ENCODE results near the gene HARBI1. TPM values are rescaled to one million over a fixed set of nuclear protein-coding genes. Genes with fewer than 3 reads are reported as not detected.
A peak's percentile ranks its signal among the peaks of the same experiment; 100 is the strongest.

Gene HARBI1
- total RNA-seq, 4 donors from 2014 or later: 1.4 to 4.0 (median 2.7) TPM

DNA sequence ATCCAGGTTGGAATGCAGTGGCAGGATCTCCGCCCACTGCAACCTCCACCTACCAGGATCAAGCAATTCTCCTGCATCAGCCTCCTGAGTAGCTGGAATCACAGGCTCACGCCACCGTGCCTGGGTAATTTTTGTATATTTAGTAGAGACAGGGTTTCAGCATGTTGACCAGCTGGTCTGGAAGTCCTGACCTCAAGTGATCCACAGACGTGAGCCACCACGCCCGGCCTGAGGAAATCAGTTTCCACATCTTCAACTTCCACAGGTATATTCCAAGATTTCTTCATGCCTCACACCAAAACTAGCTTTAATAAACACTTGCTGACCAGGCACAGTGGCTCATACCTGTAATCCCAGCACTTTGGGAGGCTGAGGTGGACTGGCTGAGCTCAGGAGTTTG lies 7.6 kb downstream of the HARBI1 start:
- TF ChIP-seq, protein P1, sequence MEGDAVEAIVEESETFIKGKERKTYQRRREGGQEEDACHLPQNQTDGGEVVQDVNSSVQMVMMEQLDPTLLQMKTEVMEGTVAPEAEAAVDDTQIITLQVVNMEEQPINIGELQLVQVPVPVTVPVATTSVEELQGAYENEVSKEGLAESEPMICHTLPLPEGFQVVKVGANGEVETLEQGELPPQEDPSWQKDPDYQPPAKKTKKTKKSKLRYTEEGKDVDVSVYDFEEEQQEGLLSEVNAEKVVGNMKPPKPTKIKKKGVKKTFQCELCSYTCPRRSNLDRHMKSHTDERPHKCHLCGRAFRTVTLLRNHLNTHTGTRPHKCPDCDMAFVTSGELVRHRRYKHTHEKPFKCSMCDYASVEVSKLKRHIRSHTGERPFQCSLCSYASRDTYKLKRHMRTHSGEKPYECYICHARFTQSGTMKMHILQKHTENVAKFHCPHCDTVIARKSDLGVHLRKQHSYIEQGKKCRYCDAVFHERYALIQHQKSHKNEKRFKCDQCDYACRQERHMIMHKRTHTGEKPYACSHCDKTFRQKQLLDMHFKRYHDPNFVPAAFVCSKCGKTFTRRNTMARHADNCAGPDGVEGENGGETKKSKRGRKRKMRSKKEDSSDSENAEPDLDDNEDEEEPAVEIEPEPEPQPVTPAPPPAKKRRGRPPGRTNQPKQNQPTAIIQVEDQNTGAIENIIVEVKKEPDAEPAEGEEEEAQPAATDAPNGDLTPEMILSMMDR (IDR thresholded peaks at IDR 0.05): no peak

DNA sequence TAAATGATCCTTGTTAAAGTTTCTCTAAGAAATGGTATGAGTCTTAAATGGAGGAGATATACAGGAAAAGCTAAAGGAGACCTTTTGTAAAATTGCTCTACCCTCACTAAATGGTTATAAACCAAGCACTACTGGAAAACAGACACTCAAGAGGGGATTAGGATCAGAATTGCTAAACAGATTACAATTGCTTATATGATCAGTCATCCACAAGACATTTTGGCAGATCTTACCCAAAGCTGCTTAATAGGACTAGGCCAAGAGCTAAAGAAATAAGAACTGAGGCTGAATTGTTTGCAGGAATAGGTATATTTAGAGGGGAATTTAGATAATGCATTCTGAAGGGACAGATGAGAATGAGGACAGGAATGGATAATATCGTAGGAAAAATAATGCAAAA lies 9.5 kb downstream of the HARBI1 start:
- DNase-seq (ENCODE audit: low spot score) (no peak), ATAC-seq (ENCODE audit: low FRiP score) (no peak)
- TF ChIP-seq, protein P1 (IDR thresholded peaks at IDR 0.05): no peak

More for the DNA sequence above, 7.6 kb downstream of the HARBI1 start:
- DNase-seq (ENCODE audit: low spot score): no peak
- ATAC-seq (ENCODE audit: low FRiP score): no peak

DNA sequence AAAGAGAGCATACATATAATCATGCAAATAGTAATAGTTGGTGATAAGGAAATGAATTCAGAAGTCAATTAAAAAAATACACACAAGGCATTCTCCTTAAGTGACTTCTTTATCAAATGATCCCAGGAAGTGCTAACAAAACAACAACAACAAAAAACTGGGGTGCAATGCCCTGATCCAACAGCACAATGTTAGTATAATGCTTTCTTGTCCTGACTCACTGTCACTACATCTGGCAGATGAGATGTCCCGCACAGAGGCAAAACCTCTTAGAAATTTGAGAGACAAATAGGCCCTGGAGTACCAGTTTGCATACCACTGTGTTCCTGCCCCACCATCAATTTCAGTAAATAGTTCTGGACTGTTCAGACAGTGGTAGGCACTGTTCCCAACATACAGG lies 12.2 kb downstream of the HARBI1 start:
- TF ChIP-seq, protein P1 (IDR thresholded peaks at IDR 0.05): no peak
- ATAC-seq (ENCODE audit: low FRiP score) (no peak), DNase-seq (ENCODE audit: low spot score) (no peak)

DNA sequence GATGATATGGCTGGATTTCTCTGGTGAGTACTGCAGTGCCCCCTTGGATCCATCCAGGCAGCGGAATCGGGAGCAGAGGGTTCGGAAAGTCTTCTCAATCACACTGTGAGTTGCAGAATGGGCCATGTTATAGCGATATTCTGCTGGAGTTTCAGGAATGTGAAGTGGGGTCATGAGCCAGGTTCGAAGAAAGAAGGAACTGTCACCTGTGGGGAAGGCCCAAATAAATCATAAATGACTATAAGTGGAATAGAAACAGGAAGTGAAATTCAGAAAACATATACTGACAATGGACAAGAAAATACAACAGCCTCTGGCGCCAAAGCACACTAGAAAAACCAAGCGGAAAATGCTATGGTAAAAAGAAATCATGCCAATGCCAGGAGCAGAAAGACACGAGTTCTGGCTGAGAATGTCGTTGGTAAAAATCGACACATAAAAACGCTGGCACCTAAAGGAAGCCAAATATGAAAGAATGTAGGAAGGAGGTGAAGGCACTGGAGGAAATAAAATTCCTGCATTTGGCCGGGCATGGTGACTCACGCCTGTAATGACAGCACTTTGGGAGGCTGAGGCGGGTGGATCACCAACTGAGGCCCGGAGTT lies 13.2 kb downstream of the HARBI1 start:
- DNase-seq (ENCODE audit: low spot score) (no peak), ATAC-seq (ENCODE audit: low FRiP score) (no peak)
- TF ChIP-seq, protein P1 (IDR thresholded peaks at IDR 0.05): no peak

DNA sequence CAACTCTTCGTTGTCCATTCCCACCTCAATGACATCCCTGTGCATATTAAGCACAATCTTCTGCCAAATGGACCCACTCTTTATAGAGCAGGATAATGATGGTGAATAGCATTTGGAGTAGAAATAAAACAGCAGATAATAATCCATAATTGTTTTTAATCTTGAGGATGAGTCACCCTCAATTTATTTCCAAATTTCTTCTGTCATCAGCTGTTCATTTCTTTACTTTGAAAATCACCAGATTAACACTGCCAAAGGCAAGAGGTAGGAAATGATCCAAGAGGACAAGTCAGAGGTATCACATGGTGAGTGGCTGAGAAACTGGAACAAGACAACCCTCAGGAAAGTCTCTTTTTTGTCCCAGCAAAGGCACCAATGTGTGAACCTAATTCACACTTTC lies 15.9 kb downstream of the HARBI1 start:
- no peak for DNase-seq (ENCODE audit: low spot score)
- peak; percentile 65 for ATAC-seq (ENCODE audit: low FRiP score)
- TF ChIP-seq, protein P1 (IDR thresholded peaks at IDR 0.05): no peak

DNA sequence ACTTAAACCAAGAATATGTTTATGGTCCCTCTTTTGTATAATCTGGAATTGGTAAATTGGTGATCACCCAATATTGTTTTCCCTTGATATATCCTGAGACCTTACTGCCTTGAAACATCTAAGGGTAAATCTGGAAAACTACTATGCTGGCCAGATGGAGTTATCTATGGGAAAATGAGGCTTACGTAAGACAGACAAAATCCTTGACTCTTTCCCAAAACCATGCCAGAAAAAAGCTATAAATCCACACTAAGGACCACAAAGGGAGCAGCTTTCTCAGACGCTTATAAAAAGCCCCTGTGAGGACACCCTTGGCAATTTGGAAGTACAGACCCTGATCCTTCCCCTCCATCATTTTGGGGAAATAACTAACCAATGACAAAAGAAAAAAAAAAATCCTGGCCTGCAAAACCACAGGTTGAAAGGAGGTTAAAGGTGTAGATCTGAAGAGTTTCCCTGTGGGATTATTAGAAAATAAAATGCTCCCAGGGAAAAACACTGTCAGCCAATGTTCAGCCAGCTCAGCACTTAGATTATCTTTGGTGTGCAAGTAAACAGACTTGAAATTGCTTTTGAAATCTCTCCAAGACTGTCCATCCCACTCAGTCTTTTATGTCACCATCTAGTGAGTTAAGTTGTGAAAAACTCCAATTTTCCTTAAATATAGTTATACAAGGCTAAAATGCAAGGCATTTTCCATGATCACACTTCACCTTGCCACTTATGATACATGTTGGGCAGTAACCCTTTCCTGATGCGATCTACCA lies 16.6 kb downstream of the HARBI1 start:
- TF ChIP-seq, protein P1 (IDR thresholded peaks at IDR 0.05): no peak
- no peak for ATAC-seq (ENCODE audit: low FRiP score)
- DNase-seq (ENCODE audit: low spot score): no peak
